ENCODE results near the gene SLC11A2. TPM values are rescaled to one million over a fixed set of nuclear protein-coding genes. Genes with fewer than 3 reads are reported as not detected.

Gene SLC11A2
- total and polyA plus RNA-seq, 2 of the 13 experiments (the other 11 are each of a cell fraction or from before 2014, with no cell fraction given), result 71.7 to 77.0 TPM

DNA sequence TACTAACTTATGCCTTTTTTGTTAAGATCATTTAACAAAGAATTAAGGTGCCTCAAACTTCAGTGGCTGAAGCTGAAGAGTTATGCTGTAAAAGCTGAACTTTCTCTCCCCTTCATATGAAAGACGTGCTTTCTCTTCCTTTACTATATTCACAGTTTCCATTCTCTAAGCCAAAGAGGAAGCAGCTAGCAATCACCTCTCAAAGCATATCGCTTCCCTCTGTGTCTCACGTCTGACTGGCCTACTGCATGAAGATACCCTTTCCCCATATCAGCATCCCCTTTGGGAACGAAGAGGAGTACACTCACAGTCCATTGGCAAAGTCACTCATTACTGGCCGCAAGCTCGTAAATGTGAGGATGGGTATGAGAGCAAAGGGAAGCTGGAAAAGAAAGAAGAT is 34.9 kb downstream of the SLC11A2 start:
- H3K4me3 ChIP-seq (replicated peaks in 1 of 3; ENCODE audit: insufficient read depth in 1 of 3, low read depth in 2 of 3, low read length in 3 of 3), result no peak overlapping the region
- no peak overlapping the region for H3K9ac ChIP-seq (ENCODE audit: insufficient read depth, low read depth, low read length)
- H3K27ac ChIP-seq (ENCODE audit: extremely low read length, insufficient read depth, low read length), result no peak overlapping the region
- no peaks in the 10 kb centered on the region for H3K79me2 ChIP-seq (ENCODE audit: insufficient read depth, low read length)
- H4K20me1 ChIP-seq (ENCODE audit: insufficient read depth, low read length), result no peaks in the 10 kb centered on the region
- no peak for DNase-seq (ENCODE audit: low spot score)
- H3K4me1 ChIP-seq (ENCODE audit: insufficient read depth, low read length), result peaks cover 13% of the 10 kb centered on the region
- no peaks in the 10 kb centered on the region for H3K27me3 ChIP-seq (ENCODE audit: control insufficient read depth in 1 of 2, insufficient read depth in 2 of 2, low read length in 2 of 2)
- TF ChIP-seq BORCS8-MEF2B (CRISPR knock-in tag; IDR thresholded peaks at IDR 0.05) (no peak), CAMTA2 (CRISPR knock-in tag; IDR thresholded peaks at IDR 0.05; ENCODE audit: borderline replicate concordance) (no peak)
- ChIA-PET CTCF (ENCODE audit: low intra/inter-chr PET ratio, low total read pairs) (no interaction called here), POLR2A (no interaction called here)
- WGBS (ENCODE audit: low lambda C conversion rate), result 95% methylated on average over 6 of the region's 6 CpGs
- FAIRE-seq, result no peak
- no peak for ATAC-seq
- no peaks in the 10 kb centered on the region for H3K9me3 ChIP-seq (ENCODE audit: low read length)
- intact Hi-C loops (cut with micrococcal nuclease; ENCODE audit: unreplicated experiment) (no loop called here), in situ Hi-C loops (cut with HindIII; ENCODE audit: extremely low pct_ligation_motif_present, low pct_unique_long_range_greater_than_20kb) (no loop called here)
- no TSS peak for BruUV-seq (replicated peaks)
- no peak overlapping the region for H3K4me2 ChIP-seq (ENCODE audit: low read depth, low read length)
- no peak overlapping the region for H2AFZ ChIP-seq (ENCODE audit: low read length)
- peaks cover 27 to 62% of the 10 kb centered on the region in 2 experiments for H3K36me3 ChIP-seq (replicated peaks in 1 of 2; ENCODE audit: control insufficient read depth in 1 of 2, insufficient read depth in 2 of 2, low read length in 2 of 2)

DNA sequence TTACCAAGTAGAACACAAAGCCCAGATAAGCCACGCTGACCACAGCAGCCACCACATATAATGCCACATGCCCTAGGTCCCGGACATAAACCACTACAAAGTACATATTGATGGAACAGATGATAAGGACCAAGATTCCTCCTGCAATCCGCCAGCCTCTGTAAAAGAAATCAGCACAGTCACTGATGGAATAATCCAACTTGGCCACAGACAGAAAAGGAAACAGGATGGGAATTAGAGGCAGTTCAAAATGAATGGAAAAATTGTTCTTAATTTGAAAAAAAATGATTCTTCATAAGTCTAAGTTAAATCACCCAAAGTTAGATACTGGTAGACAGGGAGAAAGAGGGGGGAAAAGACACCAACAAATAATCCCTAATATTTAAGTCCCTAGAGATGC is 35.4 kb downstream of the SLC11A2 start:
- DNase-seq (ENCODE audit: low spot score) (no peak), ATAC-seq (no peak), FAIRE-seq (no peak)
- intact Hi-C loops (cut with micrococcal nuclease; ENCODE audit: unreplicated experiment), result no loop called here
- Histone ChIP-seq H4K20me1 (ENCODE audit: insufficient read depth, low read length) (no peaks in the 10 kb centered on the region), H3K27ac (ENCODE audit: extremely low read length, insufficient read depth, low read length) (no peak overlapping the region), H3K9me3 (ENCODE audit: low read length) (no peaks in the 10 kb centered on the region), H3K9ac (ENCODE audit: insufficient read depth, low read depth, low read length) (no peak overlapping the region), H3K4me3 (replicated peaks in 1 of 3; ENCODE audit: insufficient read depth in 1 of 3, low read depth in 2 of 3, low read length in 3 of 3) (no peak overlapping the region), H3K4me1 (ENCODE audit: insufficient read depth, low read length) (peaks cover 13% of the 10 kb centered on the region), H2AFZ (ENCODE audit: low read length) (no peak overlapping the region), H3K4me2 (ENCODE audit: low read depth, low read length) (no peak overlapping the region), H3K79me2 (ENCODE audit: insufficient read depth, low read length) (no peaks in the 10 kb centered on the region), H3K36me3 (replicated peaks in 1 of 2; ENCODE audit: control insufficient read depth in 1 of 2, insufficient read depth in 2 of 2, low read length in 2 of 2) (peaks cover 26 to 58% of the 10 kb centered on the region in 2 experiments), H3K27me3 (ENCODE audit: control insufficient read depth in 1 of 2, insufficient read depth in 2 of 2, low read length in 2 of 2) (no peaks in the 10 kb centered on the region)
- no TSS peak for BruUV-seq (replicated peaks)
- in situ Hi-C loops (cut with HindIII; ENCODE audit: extremely low pct_ligation_motif_present, low pct_unique_long_range_greater_than_20kb), result no loop called here
- POLR2A ChIA-PET, result no interaction called here
- WGBS (ENCODE audit: low lambda C conversion rate), result 97% methylated on average over 3 of the region's 3 CpGs
- CTCF ChIA-PET (ENCODE audit: low intra/inter-chr PET ratio, low total read pairs), result no interaction called here
- TF ChIP-seq ZSCAN21 (CRISPR knock-in tag; IDR thresholded peaks at IDR 0.05; ENCODE audit: borderline replicate concordance), result no peak
- TF ChIP-seq ERF (CRISPR knock-in tag; IDR thresholded peaks at IDR 0.05), result no peak
- TF ChIP-seq SNAI1 (CRISPR knock-in tag; IDR thresholded peaks at IDR 0.05; ENCODE audit: borderline replicate concordance), result no peak
- TF ChIP-seq PAWR (CRISPR knock-in tag; IDR thresholded peaks at IDR 0.05; ENCODE audit: borderline replicate concordance), result no peak
- TF ChIP-seq ZNF749 (CRISPR knock-in tag; IDR thresholded peaks at IDR 0.05; ENCODE audit: borderline replicate concordance), result no peak
- TF ChIP-seq, protein P1, sequence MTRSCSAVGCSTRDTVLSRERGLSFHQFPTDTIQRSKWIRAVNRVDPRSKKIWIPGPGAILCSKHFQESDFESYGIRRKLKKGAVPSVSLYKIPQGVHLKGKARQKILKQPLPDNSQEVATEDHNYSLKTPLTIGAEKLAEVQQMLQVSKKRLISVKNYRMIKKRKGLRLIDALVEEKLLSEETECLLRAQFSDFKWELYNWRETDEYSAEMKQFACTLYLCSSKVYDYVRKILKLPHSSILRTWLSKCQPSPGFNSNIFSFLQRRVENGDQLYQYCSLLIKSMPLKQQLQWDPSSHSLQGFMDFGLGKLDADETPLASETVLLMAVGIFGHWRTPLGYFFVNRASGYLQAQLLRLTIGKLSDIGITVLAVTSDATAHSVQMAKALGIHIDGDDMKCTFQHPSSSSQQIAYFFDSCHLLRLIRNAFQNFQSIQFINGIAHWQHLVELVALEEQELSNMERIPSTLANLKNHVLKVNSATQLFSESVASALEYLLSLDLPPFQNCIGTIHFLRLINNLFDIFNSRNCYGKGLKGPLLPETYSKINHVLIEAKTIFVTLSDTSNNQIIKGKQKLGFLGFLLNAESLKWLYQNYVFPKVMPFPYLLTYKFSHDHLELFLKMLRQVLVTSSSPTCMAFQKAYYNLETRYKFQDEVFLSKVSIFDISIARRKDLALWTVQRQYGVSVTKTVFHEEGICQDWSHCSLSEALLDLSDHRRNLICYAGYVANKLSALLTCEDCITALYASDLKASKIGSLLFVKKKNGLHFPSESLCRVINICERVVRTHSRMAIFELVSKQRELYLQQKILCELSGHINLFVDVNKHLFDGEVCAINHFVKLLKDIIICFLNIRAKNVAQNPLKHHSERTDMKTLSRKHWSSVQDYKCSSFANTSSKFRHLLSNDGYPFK (CRISPR knock-in tag; IDR thresholded peaks at IDR 0.05; ENCODE audit: borderline replicate concordance), result no peak
- no peak for TF ChIP-seq ARHGAP35 (CRISPR knock-in tag; IDR thresholded peaks at IDR 0.05; ENCODE audit: borderline replicate concordance)
- no peak for TF ChIP-seq KAT7 (CRISPR knock-in tag; IDR thresholded peaks at IDR 0.05; ENCODE audit: borderline replicate concordance)
- no peak for TF ChIP-seq ZNF556 (CRISPR knock-in tag; IDR thresholded peaks at IDR 0.05; ENCODE audit: borderline replicate concordance)
- TF ChIP-seq, protein P2, sequence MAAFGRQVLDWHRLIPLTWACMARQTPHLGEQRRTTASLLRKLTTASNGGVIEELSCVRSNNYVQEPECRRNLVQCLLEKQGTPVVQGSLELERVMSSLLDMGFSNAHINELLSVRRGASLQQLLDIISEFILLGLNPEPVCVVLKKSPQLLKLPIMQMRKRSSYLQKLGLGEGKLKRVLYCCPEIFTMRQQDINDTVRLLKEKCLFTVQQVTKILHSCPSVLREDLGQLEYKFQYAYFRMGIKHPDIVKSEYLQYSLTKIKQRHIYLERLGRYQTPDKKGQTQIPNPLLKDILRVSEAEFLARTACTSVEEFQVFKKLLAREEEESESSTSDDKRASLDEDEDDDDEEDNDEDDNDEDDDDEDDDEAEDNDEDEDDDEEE (CRISPR knock-in tag; IDR thresholded peaks at IDR 0.05), result no peak
- TF ChIP-seq NBN (conservative IDR thresholded peaks at IDR 0.05), result no peak
- TF ChIP-seq HHEX (CRISPR knock-in tag; IDR thresholded peaks at IDR 0.05), result no peak
- TF ChIP-seq NCOA1 (CRISPR knock-in tag; IDR thresholded peaks at IDR 0.05), result no peak
- TF ChIP-seq, protein P3, sequence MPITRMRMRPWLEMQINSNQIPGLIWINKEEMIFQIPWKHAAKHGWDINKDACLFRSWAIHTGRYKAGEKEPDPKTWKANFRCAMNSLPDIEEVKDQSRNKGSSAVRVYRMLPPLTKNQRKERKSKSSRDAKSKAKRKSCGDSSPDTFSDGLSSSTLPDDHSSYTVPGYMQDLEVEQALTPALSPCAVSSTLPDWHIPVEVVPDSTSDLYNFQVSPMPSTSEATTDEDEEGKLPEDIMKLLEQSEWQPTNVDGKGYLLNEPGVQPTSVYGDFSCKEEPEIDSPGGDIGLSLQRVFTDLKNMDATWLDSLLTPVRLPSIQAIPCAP (CRISPR knock-in tag; IDR thresholded peaks at IDR 0.05; ENCODE audit: low read depth), result no peak

Measured in HepG2 (cell line).